ENCODE measurements around the gene GPR150.
"Not testable (repeated sequence)": the region's sequence is repeated elsewhere in the genome, so short reads cannot be mapped to it uniquely, and the experiment has no call there.

Gene GPR150

GRCh38 chr5:95646226-95646568, 26.3 kb downstream of the GPR150 start:
- ChIA-PET POLR2A (interaction anchor here (0.7 to 2.1 kb wide), 21 partner anchors 9 to 315 kb away, joined by 3 to 34 read pairs (median 4); partner anchors contain the start of genes ARSK, ELL2, GLRX and RHOBTB3), CTCF (interaction anchor here (0.6 to 7.4 kb wide), 14 partner anchors 11 to 953 kb away, joined by 3 to 64 read pairs (median 4); partner anchors contain the start of gene RHOBTB3)
- not testable (repeated sequence) for H3K9me3 ChIP-seq (ENCODE audit: control insufficient read depth, insufficient read depth, low read depth, low read length); H3K4me1 ChIP-seq (ENCODE audit: control insufficient read depth, insufficient read depth, low read length); H3K27ac ChIP-seq (ENCODE audit: extremely low read depth, low read depth, low read length); H3K4me3 ChIP-seq (ENCODE audit: low read depth, low read length); H3K36me3 ChIP-seq (ENCODE audit: control insufficient read depth in 2 of 2, insufficient read depth in 1 of 2, low read length in 2 of 2)

GRCh38 chr5:95646569-95647431, 26.9 kb downstream of the GPR150 start, which contains the start of gene RFESD:
Gene RFESD (plus strand): TSS chr5:95646777. CDS start chr5:95652272, 5,495 bp downstream.
- Histone ChIP-seq H3K27ac (ENCODE audit: extremely low read depth, low read depth, low read length) (peak within 1 kb of the TSS; percentile 79), H3K36me3 (ENCODE audit: control insufficient read depth in 2 of 2, insufficient read depth in 1 of 2, low read length in 2 of 2) (no peaks in the 10 kb centered on the region), H3K9me3 (ENCODE audit: control insufficient read depth, insufficient read depth, low read depth, low read length) (no peaks in the 10 kb centered on the region), H3K4me3 (ENCODE audit: low read depth, low read length) (peak within 1 kb of the TSS; percentile 40), H3K4me1 (ENCODE audit: control insufficient read depth, insufficient read depth, low read length) (peaks cover 5% of the 10 kb centered on the region; the same call in 1 of the 2 replicates)
- CTCF ChIA-PET, result interaction anchor here (0.6 to 7.4 kb wide), 18 partner anchors 11 to 952 kb away, joined by 3 to 64 read pairs (median 4); partner anchors contain the start of gene RHOBTB3
- POLR2A ChIA-PET, result interaction anchor here (0.6 to 2.1 kb wide), 23 partner anchors 9 to 315 kb away, joined by 3 to 34 read pairs (median 4); partner anchors contain the start of genes ARSK, ELL2, GLRX and RHOBTB3
- TF ChIP-seq ZNF16 (tag by site-specific recombination; IDR thresholded peaks at IDR 0.05; ENCODE audit: low read depth) (no peak), ZNF654 (tag by site-specific recombination; IDR thresholded peaks at IDR 0.05; ENCODE audit: low read depth) (no peak), ZNF146 (tag by site-specific recombination; IDR thresholded peaks at IDR 0.05) (no peak), ZNF133 (tag by site-specific recombination; IDR thresholded peaks at IDR 0.05) (no peak), ZSCAN30 (tag by site-specific recombination; IDR thresholded peaks at IDR 0.05) (peak; percentile 84), ZNF248 (tag by site-specific recombination; IDR thresholded peaks at IDR 0.05) (no peak), ZNF626 (tag by site-specific recombination; IDR thresholded peaks at IDR 0.05) (no peak), ZBTB44 (tag by site-specific recombination; IDR thresholded peaks at IDR 0.05) (no peak), ZNF529 (tag by site-specific recombination; IDR thresholded peaks at IDR 0.05; ENCODE audit: insufficient replicate concordance) (no peak), ZNF629 (tag by site-specific recombination; IDR thresholded peaks at IDR 0.05) (peak; percentile 75), ZNF121 (tag by site-specific recombination; IDR thresholded peaks at IDR 0.05) (no peak), ZNF335 (tag by site-specific recombination; conservative IDR thresholded peaks at IDR 0.05) (peak; percentile 69), ZBTB11 (tag by site-specific recombination; conservative IDR thresholded peaks at IDR 0.05; ENCODE audit: low read depth) (peak; percentile 81), ZSCAN4 (tag by site-specific recombination; IDR thresholded peaks at IDR 0.05) (no peak), ZNF214 (tag by site-specific recombination; IDR thresholded peaks at IDR 0.05; ENCODE audit: borderline replicate concordance) (no peak), SETDB1 (IDR thresholded peaks at IDR 0.05; ENCODE audit: insufficient read length, low read length) (peak; percentile 30), ZBTB8A (tag by site-specific recombination; IDR thresholded peaks at IDR 0.05) (peak; percentile 36; the same call in 1 of the 2 replicates), ZNF311 (tag by site-specific recombination; IDR thresholded peaks at IDR 0.05; ENCODE audit: borderline replicate concordance) (no peak), ZNF747 (tag by site-specific recombination; IDR thresholded peaks at IDR 0.05) (no peak), RBAK (tag by site-specific recombination; IDR thresholded peaks at IDR 0.05) (no peak), ZSCAN18 (tag by site-specific recombination; IDR thresholded peaks at IDR 0.05) (no peak), ZNF138 (tag by site-specific recombination; IDR thresholded peaks at IDR 0.05; ENCODE audit: borderline replicate concordance) (no peak), SP3 (tag by site-specific recombination; IDR thresholded peaks at IDR 0.05) (peak; percentile 91), ZFHX2 (tag by site-specific recombination; conservative IDR thresholded peaks at IDR 0.05) (peak; percentile 74), PBX3 (CRISPR knock-in tag; IDR thresholded peaks at IDR 0.05) (0 out of 2 replicates have a peak, but pooled peaks have one; percentile 3)

Data from HEK293 (cell line).